K562 (cell line): ENCODE data around the gene TIMP3. TPM values are rescaled to one million over a fixed set of nuclear protein-coding genes. Genes with fewer than 3 reads are reported as not detected.
A peak's percentile ranks its signal among the peaks of the same experiment; 100 is the strongest.

ENCODE experiments used
- ATAC-seq: fragments of 200-7000 bp; cut with Tn5 transposase; 3 replicates; pipeline ENCODE4 v1.9.1; 2020; ENCODE audit warnings: moderate library complexity
- BruUV-seq: library from RNA; stranded (reverse); fragments of 400-500 nt; replicated peaks from 2 replicates; lab custom pipeline; 2021; lab: Mats Ljungman, UMichigan
- CTCF ChIA-PET: fragments of 300-600 bp; formaldehyde crosslinking; extraction: SDS; loops from one replicate; lab custom pipeline; 2021; ENCODE audit warnings: low intra/inter-chr PET ratio; lab: Yijun Ruan, JAX
- POLR2A ChIA-PET: fragments of 300-600, 350-650 bp; sonication (Branson Sonifier 250); formaldehyde crosslinking; extraction: SDS; loops from one replicate; lab custom pipeline; 2021; ENCODE audit warnings: antibody characterized with exemption, inconsistent platforms; lab: Yijun Ruan, JAX
- DNase-seq, 4 experiments: peaks; one replicate each; pipeline versions ENCODE4 v3.0.0 to v3.0.0-alpha.2; 2011 to 2018; ENCODE audit warnings: low spot score in 3 of 4, mixed read lengths in 3 of 4; ENCODE audit errors: extremely low read depth in 1 of 4
- FAIRE-seq: peaks from 2 replicates; lab custom pipeline; 2011; peaks lifted over from hg19 to GRCh38; lab: Jason Lieb, UNC
- H2AFZ ChIP-seq: 2 replicates; pipeline ENCODE4 v1.6.0; 2011; ENCODE audit warnings: low read depth, low read length, control low read depth, inconsistent platforms
- H3K27ac ChIP-seq: fragments of 200-600 bp; 3 replicates; pipeline ENCODE4 v1.8.0; 2011; ENCODE audit warnings: low read depth, mild to moderate bottlenecking, control low read depth, inconsistent platforms, low read length, moderate library complexity, mixed read lengths; ENCODE audit errors: extremely low read depth
- H3K27me3 ChIP-seq, 2 experiments: fragments of 300-600 bp in 1 of 2; 2 replicates in 1 of 2; 3 replicates in 1 of 2; pipeline versions ENCODE4 v1.6.0 to v1.8.0; 2011; ENCODE audit warnings: inconsistent platforms in 2 of 2, low read length in 2 of 2, mild to moderate bottlenecking in 1 of 2, mixed read lengths in 1 of 2, moderate library complexity in 1 of 2; ENCODE audit not compliant: control insufficient read depth in 2 of 2, insufficient read depth in 2 of 2
- H3K36me3 ChIP-seq: fragments of 300-600 bp; 3 replicates; pipeline ENCODE4 v1.8.0; 2011; ENCODE audit warnings: mild to moderate bottlenecking, low read length, inconsistent platforms; ENCODE audit not compliant: control insufficient read depth, insufficient read depth
- H3K4me1 ChIP-seq, 2 experiments: fragments of 200-600 bp in 1 of 2; replicated peaks in 1 of 2; 2 replicates in 1 of 2; 3 replicates in 1 of 2; pipeline versions ENCODE4 v1.5.1 to v1.8.0; 2011; ENCODE audit warnings: inconsistent platforms in 2 of 2, low read length in 2 of 2, mild to moderate bottlenecking in 1 of 2, mixed read lengths in 1 of 2, moderate library complexity in 1 of 2; ENCODE audit not compliant: control insufficient read depth in 2 of 2, insufficient read depth in 2 of 2
- H3K4me2 ChIP-seq: 2 replicates; pipeline ENCODE4 v1.6.1; 2011; ENCODE audit warnings: low read length, control low read depth, inconsistent platforms, mixed read lengths; ENCODE audit not compliant: insufficient read depth
- H3K4me3 ChIP-seq: fragments of 200-600 bp; sonication (generic), shearing (Covaris generic); 2 replicates; pipeline ENCODE4 v1.5.1; 2016; ENCODE audit warnings: control low read depth, inconsistent platforms
- H3K79me2 ChIP-seq: fragments of 200-600 bp; 3 replicates; pipeline ENCODE4 v1.8.0; 2011; ENCODE audit warnings: low read length, inconsistent platforms; ENCODE audit not compliant: control insufficient read depth, insufficient read depth
- H3K9ac ChIP-seq, 2 experiments: 2 replicates each; pipeline versions ENCODE4 v1.6.0 to v1.6.1; 2011; ENCODE audit warnings: low read depth in 2 of 2, low read length in 2 of 2, control low read depth in 1 of 2, inconsistent platforms in 1 of 2, mild to moderate bottlenecking in 1 of 2, mixed read lengths in 1 of 2; ENCODE audit not compliant: insufficient read depth in 1 of 2
- H3K9me1 ChIP-seq: one replicate; pipeline ENCODE4 v1.6.0; 2011; ENCODE audit warnings: inconsistent platforms, mild to moderate bottlenecking, low read length, moderate library complexity; ENCODE audit not compliant: control insufficient read depth, insufficient read depth
- H3K9me3 ChIP-seq: replicated peaks from 2 replicates; pipeline ENCODE4 v1.5.1; 2011; ENCODE audit warnings: low read depth, low read length, inconsistent platforms; ENCODE audit not compliant: control insufficient read depth, insufficient read depth
- H4K20me1 ChIP-seq: replicated peaks from 2 replicates; pipeline ENCODE4 v1.6.1; 2011; ENCODE audit warnings: low read length, inconsistent platforms, mixed read lengths; ENCODE audit not compliant: control insufficient read depth, insufficient read depth
- ATF3 ChIP-seq, 2 experiments: fragments of 450-650 bp in 1 of 2; sonication (generic) in 1 of 2; formaldehyde crosslinking in 1 of 2; IDR thresholded peaks in 1 of 2; conservative IDR thresholded peaks in 1 of 2; 2 replicates each; pipeline versions ENCODE4 v1.6.1 to v1.8.1; 2016 to 2023; ENCODE audit warnings: mild to moderate bottlenecking in 2 of 2, moderate library complexity in 2 of 2, inconsistent platforms in 1 of 2, missing genetic modification reagents in 1 of 2
- BRD4 ChIP-seq: fragments of 200-600 bp; sonication (generic); IDR thresholded peaks from 2 replicates; pipeline ENCODE4 v1.6.1; 2017; ENCODE audit warnings: inconsistent platforms
- BRD9 ChIP-seq: fragments of 450-650 bp; IDR thresholded peaks from 2 replicates; pipeline ENCODE4 v1.6.1; 2018; ENCODE audit warnings: low read depth; ENCODE audit not compliant: partially characterized antibody
- CLOCK ChIP-seq: fragments of 250-450 bp; sonication (Bioruptor Pico); IDR thresholded peaks from 2 replicates; pipeline ENCODE4 v1.4.0; 2020; ENCODE audit warnings: mild to moderate bottlenecking, moderate library complexity, borderline replicate concordance
- CREM ChIP-seq: IDR thresholded peaks from 2 replicates; pipeline ENCODE4 v1.6.1; 2014; ENCODE audit warnings: antibody characterized with exemption, low read depth
- NELFE ChIP-seq: IDR thresholded peaks from 2 replicates; pipeline ENCODE4 v1.6.1; 2011; ENCODE audit warnings: mild to moderate bottlenecking; ENCODE audit not compliant: insufficient read depth, insufficient read length
- RAD51 ChIP-seq: fragments of 450-650 bp; IDR thresholded peaks from 2 replicates; pipeline ENCODE4 v1.7.1; 2016; ENCODE audit warnings: low read depth, mild to moderate bottlenecking, borderline replicate concordance
- SUPT5H ChIP-seq: fragments of 450-650 bp; IDR thresholded peaks from 2 replicates; pipeline ENCODE4 v1.6.1; 2016
- ZNF12 ChIP-seq: sonication (generic); formaldehyde crosslinking; IDR thresholded peaks from 2 replicates; pipeline ENCODE4 v1.4.0; 2020; ENCODE audit warnings: mild to moderate bottlenecking, missing genetic modification reagents
- ZNF143 ChIP-seq: sonication (generic); formaldehyde crosslinking; IDR thresholded peaks from 2 replicates; pipeline ENCODE4 v1.9.0; 2022; ENCODE audit warnings: mild to moderate bottlenecking, missing genetic modification reagents
- ZNF407 ChIP-seq: fragments of 450-650 bp; IDR thresholded peaks from 2 replicates; pipeline ENCODE4 v1.6.1; 2016; ENCODE audit warnings: low read depth
- WGBS: fragments of 100-300 bp; shearing (Covaris generic); methylation state at CpG from one replicate; pipeline ENCODE4 v1.1.6; 2016; ENCODE audit warnings: low coverage, mixed read lengths; ENCODE audit not compliant: insufficient coverage; ENCODE audit errors: missing lambda C conversion rate; 5-methylcytosine and 5-hydroxymethylcytosine counted together
- in situ Hi-C: fragments of 300-500 bp; cut with MboI; formaldehyde crosslinking; loops from 4 replicates; pipeline ENCODE4 v1.15.0; 2018; ENCODE audit warnings: inconsistent platforms, mixed read lengths
- intact Hi-C: fragments of 100-400 bp; cut with micrococcal nuclease; formaldehyde crosslinking; loops from 2 replicates; pipeline ENCODE4 v1.14.2; 2022
- polyA plus RNA-seq, 8 experiments: library from polyadenylated mRNA; depleted of rRNA in 4 of 8; stranded (reverse) in 5 of 8; unstranded in 3 of 8; fragments of >200 nt; fragmentation: Nextera tagmentation in 2 of 8; fragmentation: Illumina TruSeq in 1 of 8; extraction: Ambion mirVana in 2 of 8; extraction: Trizol in 1 of 8; gene quantifications; 2 replicates each; pipeline versions ENCODE4 v1.2.1 to v1.2.3, GENCODE V29; 2011 to 2014; ENCODE audit warnings: inconsistent platforms in 1 of 8, missing spikeins in 1 of 8
- total RNA-seq, 7 experiments: library from RNA; depleted of rRNA in 6 of 7; stranded (reverse); fragments of >200 nt in 6 of 7; fragmentation: Illumina TruSeq in 2 of 7; extraction: Trizol in 2 of 7; gene quantifications; 2 replicates each; pipeline versions ENCODE4 v1.2.1 to v1.2.3, GENCODE V29; 2011 to 2021; ENCODE audit warnings: low replicate concordance in 1 of 7

The TIMP3 gene
- total and polyA plus RNA-seq, 9 of the 15 experiments (the other 6 are each of a cell fraction or from before 2014, with no cell fraction given): 0.07 to 0.73 (median 0.18) TPM

GRCh38 chr22:32904044-32904443 lies 102.5 kb downstream of the TIMP3 start:
- Histone ChIP-seq H2AFZ (peak overlapping the region; percentile 74), H3K27me3 (no peaks in the 10 kb centered on the region), H3K9ac (no peak overlapping the region), H3K27ac (no peak overlapping the region), H3K4me2 (no peak overlapping the region), H3K4me1 (no peaks in the 10 kb centered on the region; a peak in 2 of 5 replicates), H3K9me3 (no peaks in the 10 kb centered on the region), H3K4me3 (no peak overlapping the region), H3K36me3 (no peaks in the 10 kb centered on the region), H3K79me2 (no peaks in the 10 kb centered on the region), H4K20me1 (no peaks in the 10 kb centered on the region), H3K9me1 (no peaks in the 10 kb centered on the region)
- ATAC-seq (peak; percentile 98), FAIRE-seq (peak; percentile 93), DNase-seq (peak; percentile 62 to 78 (median 72))
- POLR2A ChIA-PET: interaction anchor here (0.7 to 0.9 kb wide), 2 partner anchors 10 to 21 kb away, joined by 3 read pairs; no protein-coding TSS in a partner anchor
- WGBS: 61% methylated on average over 3 of the region's 3 CpGs
- no TSS peak for BruUV-seq
- CTCF ChIA-PET: no interaction called here
- intact Hi-C loops (no loop called here), in situ Hi-C loops (loop anchor here (10.0 kb wide), 1 partner anchor 551 kb away; no protein-coding TSS in a partner anchor)
- 0 out of 2 replicates have a peak, but pooled peaks have one; percentile 8 for TF ChIP-seq ATF3 (IDR thresholded peaks at IDR 0.05)
- TF ChIP-seq ATF3 (CRISPR knock-in tag; conservative IDR thresholded peaks at IDR 0.05): no peak
- TF ChIP-seq ZNF407: no peak
- no peak for TF ChIP-seq SUPT5H
- TF ChIP-seq NELFE: no peak
- no peak for TF ChIP-seq BRD9
- no peak for TF ChIP-seq CLOCK
- no peak for TF ChIP-seq BRD4
- TF ChIP-seq ZNF143: peak; percentile 84
- no peak for TF ChIP-seq ZNF12 (CRISPR knock-in tag)
- peak; percentile 45; the same call in 1 of the 2 replicates for TF ChIP-seq CREM
- peak; percentile 92 for TF ChIP-seq RAD51
